ENCODE measurements around the gene UBE2L5.
"Not testable (repeated sequence)": the region's sequence is repeated elsewhere in the genome, so short reads cannot be mapped to it uniquely, and the experiment has no call there.

The UBE2L5 gene

GRCh38 chr13:30440910-30441703 is 18.8 kb downstream of the UBE2L5 start:
- DNase-seq, result no peak

GRCh38 chr13:30442926-30443325 is 20.6 kb downstream of the UBE2L5 start:
- DNase-seq, result no peak

DNA sequence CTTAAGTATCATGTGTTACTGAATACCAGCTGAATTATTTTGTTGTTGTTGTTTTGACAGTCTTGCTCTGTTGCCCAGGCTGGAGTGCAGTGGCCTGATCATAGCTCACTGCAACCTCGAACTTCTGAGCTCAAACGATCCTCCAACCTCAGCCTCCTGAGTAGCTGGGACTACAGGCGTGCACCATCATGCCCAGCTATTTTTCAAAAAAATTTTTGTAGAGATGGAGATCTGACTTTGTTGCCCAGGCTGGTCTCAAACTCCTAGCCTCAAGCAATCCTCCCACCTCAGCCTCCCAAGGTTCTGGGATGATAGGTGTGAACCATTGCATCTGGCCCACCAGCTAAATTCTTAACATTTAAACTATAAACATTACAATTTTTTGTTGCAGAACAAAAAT is 21.2 kb downstream of the UBE2L5 start:
- DNase-seq, result not testable (repeated sequence)

GRCh38 chr13:30443957-30444404 is 21.7 kb downstream of the UBE2L5 start:
- DNase-seq, result no peak

- no peak for DNase-seq
These were observed 23.8 kb downstream of the UBE2L5 start for GRCh38 chr13:30446126-30446500.

GRCh38 chr13:30448441-30448840 is 26.1 kb downstream of the UBE2L5 start:
- no peak for DNase-seq

DNA sequence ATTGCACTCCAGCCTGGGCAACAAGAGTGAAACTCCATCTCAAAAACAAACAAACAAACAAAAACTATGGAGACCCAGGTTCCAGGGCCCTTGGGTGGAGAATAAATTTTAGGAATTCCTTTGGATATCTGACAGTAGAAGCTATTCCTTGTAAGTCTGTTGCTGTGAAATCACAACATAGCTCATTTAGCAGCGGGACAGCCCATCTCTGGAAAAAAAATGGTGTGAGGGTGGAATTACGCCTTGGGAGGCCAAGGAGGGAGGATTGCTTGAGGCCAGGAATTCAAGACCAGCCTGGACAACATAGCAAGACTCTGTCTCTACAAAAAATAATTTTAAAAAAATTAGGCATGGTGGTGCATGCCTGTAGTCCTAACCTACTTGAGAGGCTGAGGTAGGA is 27.8 kb downstream of the UBE2L5 start:
- DNase-seq, result no peak

DNA sequence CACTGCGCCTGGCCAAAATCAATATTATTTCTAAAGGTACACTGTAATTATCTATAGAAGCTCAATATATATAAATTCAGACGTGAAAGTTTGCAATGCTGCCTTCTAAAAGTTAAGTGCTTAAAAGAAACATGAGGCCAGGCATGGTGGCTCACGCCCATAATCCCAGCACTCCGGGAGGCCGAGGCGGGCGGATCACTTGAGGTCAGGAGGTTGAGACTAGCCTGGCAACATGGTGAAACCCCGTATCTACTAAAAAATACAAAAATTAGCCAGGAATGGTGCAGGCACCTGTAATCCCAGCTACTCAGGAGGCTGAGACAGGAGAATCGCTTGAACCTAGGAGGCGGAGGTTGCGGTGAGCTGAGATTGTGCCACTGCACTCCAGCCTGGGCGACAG is 29.2 kb downstream of the UBE2L5 start:
- DNase-seq, result not testable (repeated sequence)

GRCh38 chr13:30453727-30454126 is 31.4 kb downstream of the UBE2L5 start:
- no peak for DNase-seq

DNA sequence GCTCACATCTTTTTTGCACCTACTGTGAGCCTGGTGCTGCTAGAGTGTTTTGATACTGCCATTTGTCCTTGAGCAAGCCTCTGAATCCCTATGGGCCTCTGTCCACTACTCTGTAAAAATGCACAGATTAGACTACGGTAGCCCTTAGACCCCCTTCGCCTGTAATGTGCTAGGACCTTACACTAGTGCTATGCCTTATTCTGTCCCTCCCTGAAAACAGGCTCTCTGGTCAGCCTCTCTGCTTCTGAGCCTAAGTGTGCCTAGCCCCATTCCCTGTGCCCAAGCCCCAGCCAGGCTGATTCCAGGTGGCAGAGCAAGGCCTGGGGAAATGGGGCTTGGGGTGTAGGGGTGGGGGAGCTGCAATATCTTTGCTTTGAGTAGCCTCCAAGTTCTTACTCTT is 32.7 kb downstream of the UBE2L5 start:
- no peak for DNase-seq

DNA sequence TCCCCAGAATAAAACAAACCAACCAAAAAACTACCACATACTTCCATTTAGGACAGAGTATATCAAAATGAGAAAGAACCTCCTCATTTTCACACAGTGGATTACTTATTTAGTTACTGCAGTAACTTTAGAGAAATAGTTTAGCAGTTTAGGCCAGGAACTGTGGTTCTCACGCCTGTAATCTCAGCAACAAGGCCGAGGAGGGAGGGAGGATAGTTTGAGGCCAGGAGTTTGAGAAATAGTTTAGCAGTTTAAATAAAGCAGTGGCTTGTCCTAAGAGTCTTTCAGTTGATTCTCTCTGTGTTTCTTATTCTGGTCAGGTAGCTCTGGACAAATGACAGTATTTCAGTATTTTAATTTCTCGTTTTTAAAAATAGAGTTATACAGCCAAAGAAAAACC is 34.0 kb downstream of the UBE2L5 start:
- no peak for DNase-seq

GRCh38 chr13:30457306-30457891 is 35.1 kb downstream of the UBE2L5 start:
- DNase-seq, result no peak

- not testable (repeated sequence) for DNase-seq
These were observed 39.2 kb downstream of the UBE2L5 start for GRCh38 chr13:30461279-30462066.

- DNase-seq, result peak; percentile 73 to 81
These were observed 41.6 kb downstream of the UBE2L5 start for GRCh38 chr13:30463787-30464495.

DNA sequence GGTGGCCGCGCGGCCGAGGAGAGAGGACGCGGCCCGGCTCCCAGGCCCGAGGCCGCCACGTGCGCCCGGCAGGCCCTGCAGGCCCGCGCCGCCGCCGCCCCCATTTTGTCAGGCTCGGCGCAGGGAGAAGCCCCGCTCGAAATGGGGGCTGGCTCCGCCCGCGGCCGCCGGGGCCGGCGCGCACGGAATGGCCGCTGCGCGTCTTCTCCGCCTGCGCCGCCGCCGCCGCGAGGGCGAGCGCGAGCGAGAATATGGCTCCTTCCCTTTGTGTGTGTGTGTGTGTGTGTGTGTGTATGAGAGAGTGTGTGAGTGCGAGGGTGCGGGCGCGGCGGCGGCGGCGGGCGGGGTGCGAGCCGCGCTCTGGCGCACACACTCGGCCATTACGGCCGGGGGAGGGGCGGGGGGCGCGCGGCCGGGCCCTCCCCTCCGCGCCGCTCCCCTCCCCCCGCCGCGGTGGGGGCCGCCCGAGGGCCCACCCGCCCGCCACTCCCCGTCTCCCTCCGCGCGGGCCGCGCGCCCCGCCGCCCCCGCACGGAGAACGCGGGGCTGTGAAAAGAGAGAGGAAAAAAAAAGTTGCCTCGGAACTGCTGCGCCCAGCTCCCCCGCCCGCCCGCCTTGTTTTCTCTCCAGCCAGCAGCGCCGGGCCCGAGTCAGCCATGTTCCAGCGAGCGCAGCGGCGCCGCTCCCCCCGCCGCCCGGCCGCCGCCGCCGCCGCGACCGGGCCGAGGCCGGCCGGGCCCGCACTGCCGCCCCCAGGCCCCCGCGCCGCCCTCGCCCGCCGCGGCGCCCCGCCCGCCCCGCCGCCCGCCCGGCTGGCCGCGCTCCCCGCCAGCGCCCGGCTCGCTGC is 42.4 kb downstream of the UBE2L5 start:
- DNase-seq, result peak; percentile 70 to 74

DNA sequence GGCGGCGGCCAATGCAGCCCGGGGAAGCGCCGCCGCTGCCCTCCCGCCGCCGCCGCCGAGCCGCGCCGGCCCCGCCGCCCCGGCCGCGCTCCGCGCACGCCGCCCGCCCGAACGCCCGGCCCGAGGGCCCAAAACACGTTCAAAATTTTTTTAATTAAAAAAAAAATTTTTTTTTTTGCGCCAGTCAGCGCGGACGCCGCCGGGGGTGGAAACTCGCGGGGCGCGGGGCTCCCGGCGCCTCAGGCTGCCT is 43.0 kb downstream of the UBE2L5 start:
- no peak for DNase-seq

DNA sequence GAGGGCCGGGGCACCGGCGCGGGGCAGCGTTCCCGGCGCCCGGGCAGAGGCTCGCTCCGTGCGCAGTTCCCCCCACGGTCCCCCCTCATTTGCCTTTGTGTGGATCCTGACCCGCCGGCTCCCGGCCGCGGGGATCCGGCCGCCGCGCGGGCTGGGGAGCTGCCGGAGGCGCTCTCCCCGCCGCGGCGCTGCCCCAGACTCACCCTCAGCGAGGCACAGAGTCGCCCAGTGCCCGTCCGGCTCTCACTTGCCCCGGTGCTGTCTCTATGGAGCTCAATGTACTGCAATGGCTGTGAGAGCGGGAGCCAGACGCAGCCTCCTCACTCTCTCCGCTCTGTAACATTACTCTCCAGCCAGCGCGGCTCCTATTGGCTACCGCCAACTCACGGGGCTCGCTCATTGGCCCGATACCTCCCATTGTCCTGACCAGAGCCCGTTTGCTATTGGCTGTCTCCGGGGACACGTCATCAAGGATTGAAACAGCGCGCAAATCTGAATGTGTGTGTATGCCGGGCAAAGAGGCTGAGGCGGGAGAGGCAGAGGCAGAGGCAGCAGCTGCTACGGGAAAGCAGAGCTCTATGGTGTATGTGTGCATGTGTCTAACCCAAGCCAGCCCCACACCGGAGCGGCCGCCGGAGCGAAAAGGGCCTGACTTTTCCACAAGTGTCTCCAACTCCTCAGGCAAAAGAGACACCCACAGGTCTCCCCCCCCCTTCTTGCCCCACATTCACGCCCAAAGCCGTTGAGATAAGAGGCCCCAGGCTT is 43.5 kb downstream of the UBE2L5 start, which contains the start of gene HMGB1:
HMGB1 (minus strand) TSS at position 344 of the 765 bp plus-strand sequence. CDS start 2,256 bp downstream, outside the sequence.
- peak; percentile 94 to 97 for DNase-seq

DNA sequence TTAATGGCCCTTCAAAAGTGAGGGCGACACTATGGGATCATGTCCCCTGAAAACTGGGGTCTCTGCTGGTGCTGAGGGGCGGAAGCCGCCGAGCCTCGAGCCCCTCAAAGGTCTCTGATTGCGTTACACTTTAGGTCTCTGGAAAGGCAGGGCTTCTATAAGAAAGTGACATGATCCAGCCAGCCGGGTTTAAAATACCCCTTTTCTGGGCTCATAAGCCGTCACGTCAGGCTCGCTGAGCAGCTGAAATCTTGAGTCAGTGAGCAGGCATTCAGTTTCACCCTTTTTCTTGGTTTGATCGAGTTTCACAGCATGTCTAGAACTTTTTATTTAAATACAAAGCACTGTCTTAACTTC is 44.0 kb downstream of the UBE2L5 start:
- DNase-seq, result peak in 1 of 2 experiments; percentile 42

GRCh38 chr13:30466841-30467252 is 44.6 kb downstream of the UBE2L5 start:
- no peak for DNase-seq

- DNase-seq, result no peak
These were observed 51.4 kb downstream of the UBE2L5 start for GRCh38 chr13:30473675-30474074.

Measured in activated CD4-positive, alpha-beta T cell treated with anti-CD3 and anti-CD28 coated beads, Interleukin-2, amount 50 U/mL, for 48 hours (primary cell).